Bronchial epithelial cell (primary cell): ENCODE measurements around the gene PCDHGA10. TPM values are rescaled to one million over a fixed set of nuclear protein-coding genes. Genes with fewer than 3 reads are reported as not detected.
A peak's percentile ranks its signal among the peaks of the same experiment; 100 is the strongest.

Source experiments
- DNase-seq: peaks from one replicate; pipeline ENCODE4 v3.0.0-alpha.2; 2010; ENCODE audit warnings: low read depth
- FAIRE-seq: peaks from 2 replicates; lab custom pipeline; 2011; peaks lifted over from hg19 to GRCh38; lab: Jason Lieb, UNC
- H3K27me3 ChIP-seq: 2 replicates; pipeline ENCODE4 v1.5.1; 2011; ENCODE audit warnings: low read length; ENCODE audit not compliant: control insufficient read depth, insufficient read depth
- H3K36me3 ChIP-seq: 2 replicates; pipeline ENCODE4 v1.5.1; 2011; ENCODE audit warnings: low read length; ENCODE audit not compliant: control insufficient read depth, insufficient read depth
- H3K4me3 ChIP-seq: 2 replicates; pipeline ENCODE4 v1.5.1; 2011; ENCODE audit warnings: mild to moderate bottlenecking, low read depth, low read length, control low read depth
- CTCF ChIP-seq: IDR thresholded peaks from 2 replicates; pipeline ENCODE4 v1.5.1; 2011; ENCODE audit warnings: mild to moderate bottlenecking, moderate library complexity, low read length, control low read depth, inconsistent platforms; ENCODE audit not compliant: insufficient read depth, severe bottlenecking
- total RNA-seq: library from RNA; depleted of rRNA; stranded (reverse); fragments of >200 nt; gene quantifications from 2 replicates; pipeline ENCODE4 v1.2.1, GENCODE V29; 2014

PCDHGA10 gene
- 2.1 and 5.2 TPM in 2 replicates for total RNA-seq

- Histone ChIP-seq H3K4me3 (peak within 1 kb of the TSS; percentile 35), H3K27me3 (peaks cover 2% of the 10 kb centered on the region), H3K36me3 (no peaks in the 10 kb centered on the region)
- peak; percentile 63 for DNase-seq
- FAIRE-seq: no peak
- peak; percentile 57 for TF ChIP-seq CTCF
Measured at GRCh38 chr5:141412854-141413539, at the start of gene PCDHGA10. TSS of gene PCDHGA10 (plus strand) at chr5:141412987. CDS start at chr5:141413176, 189 bp downstream.

DNA sequence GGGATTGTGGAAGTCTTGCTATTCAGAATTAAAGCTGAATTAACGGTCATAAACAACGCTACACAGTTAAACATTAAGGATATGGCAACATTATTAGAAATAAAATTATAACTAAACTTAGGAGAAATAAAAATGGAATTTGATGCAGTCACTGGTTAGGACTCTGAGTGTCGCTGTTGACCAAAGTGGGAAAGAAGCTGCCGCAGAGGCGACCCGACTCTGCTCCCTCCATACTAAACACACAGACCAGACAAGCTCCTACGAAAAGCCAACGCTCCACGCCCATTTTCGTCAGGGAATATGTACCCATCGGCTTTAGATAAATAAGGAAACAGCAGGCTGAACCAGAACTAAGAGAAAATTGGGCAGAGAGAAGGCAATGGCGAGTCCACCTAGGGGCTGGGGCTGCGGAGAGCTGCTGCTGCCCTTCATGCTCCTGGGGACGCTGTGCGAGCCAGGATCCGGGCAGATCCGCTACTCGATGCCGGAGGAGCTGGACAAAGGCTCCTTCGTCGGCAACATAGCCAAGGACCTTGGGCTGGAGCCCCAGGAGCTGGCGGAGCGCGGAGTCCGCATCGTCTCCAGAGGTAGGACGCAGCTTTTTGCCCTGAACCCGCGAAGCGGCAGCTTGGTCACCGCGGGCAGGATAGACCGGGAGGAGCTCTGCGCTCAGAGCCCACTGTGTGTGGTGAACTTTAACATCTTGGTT is 48.7 kb upstream of the PCDHGA10 start, which contains the start of gene PCDHGA5:
PCDHGA5 (plus strand) TSS at position 211 of the 709 bp plus-strand sequence; CDS start at position 380, 169 bp downstream.
- no peak within 1 kb of the TSS for H3K4me3 ChIP-seq
- DNase-seq: no peak
- TF ChIP-seq CTCF: no peak
- peaks cover 25% of the 10 kb centered on the region for H3K27me3 ChIP-seq
- no peaks in the 10 kb centered on the region for H3K36me3 ChIP-seq
- no peak for FAIRE-seq

- H3K4me3 ChIP-seq: no peak overlapping the region
- no peak for DNase-seq
- TF ChIP-seq CTCF: no peak
- H3K27me3 ChIP-seq: peaks cover 24% of the 10 kb centered on the region
- FAIRE-seq: no peak
- H3K36me3 ChIP-seq: no peaks in the 10 kb centered on the region
Measured at GRCh38 chr5:141366016-141366896, 46.5 kb upstream of the PCDHGA10 start.

DNA sequence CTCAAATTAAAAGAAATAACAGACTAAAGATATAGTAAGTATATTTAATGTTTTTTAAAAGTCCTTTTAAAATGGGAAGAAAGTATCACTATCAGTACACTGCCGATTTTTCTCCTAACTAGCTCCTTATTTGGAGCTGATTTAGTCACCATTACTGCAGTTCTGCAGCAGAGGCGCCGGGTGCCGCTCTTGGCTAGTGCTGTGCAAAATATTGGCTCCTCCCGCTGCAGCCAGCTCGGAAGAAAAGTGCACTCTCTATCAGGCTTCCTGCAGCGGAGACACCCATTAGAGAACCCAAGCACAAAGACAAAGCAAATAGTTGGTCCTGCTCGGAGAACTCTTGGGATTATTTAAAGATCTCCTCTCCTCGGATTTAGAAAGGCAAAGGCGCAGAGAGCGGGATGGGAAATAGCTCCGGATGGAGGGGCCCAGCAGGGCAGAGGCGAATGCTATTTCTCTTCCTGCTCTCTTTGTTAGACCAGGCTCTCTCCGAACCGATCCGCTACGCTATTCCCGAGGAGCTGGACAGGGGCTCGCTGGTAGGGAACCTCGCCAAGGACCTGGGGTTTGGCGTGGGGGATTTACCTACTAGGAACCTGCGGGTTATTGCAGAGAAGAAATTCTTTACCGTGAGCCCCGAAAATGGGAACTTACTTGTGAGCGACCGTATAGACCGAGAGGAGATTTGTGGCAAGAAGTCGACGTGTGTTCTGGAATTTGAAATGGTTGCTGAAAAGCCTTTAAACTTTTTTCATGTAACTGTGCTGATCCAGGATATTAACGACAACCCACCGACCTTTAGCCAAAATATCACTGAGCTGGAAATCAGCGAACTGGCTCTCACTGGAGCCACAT is 42.6 kb upstream of the PCDHGA10 start, which contains the start of gene PCDHGB3:
PCDHGB3 (plus strand) TSS at position 249 of the 855 bp plus-strand sequence; CDS start at position 402, 153 bp downstream.
- Histone ChIP-seq H3K36me3 (no peaks in the 10 kb centered on the region), H3K27me3 (peaks cover 20% of the 10 kb centered on the region), H3K4me3 (peak within 1 kb of the TSS; percentile 19)
- peak; percentile 31 for TF ChIP-seq CTCF
- FAIRE-seq (peak; percentile 18), DNase-seq (peak; percentile 29)
